Endothelial cell (in vitro differentiated cells): ENCODE results near the gene GATAD2A. TPM values are rescaled to one million over a fixed set of nuclear protein-coding genes. Genes with fewer than 3 reads are reported as not detected.
"Not testable (repeated sequence)": the region's sequence is repeated elsewhere in the genome, so short reads cannot be mapped to it uniquely, and the experiment has no call there.

Source experiments
- DNase-seq: peaks from one replicate; pipeline ENCODE4 v3.0.0; 2021; ENCODE audit warnings: low spot score
- H3K27ac Mint-ChIP-seq: one replicate; pipeline ENCODE4 v1.8.0; 2021; ENCODE audit warnings: mixed read lengths, inconsistent platforms; ENCODE audit not compliant: unreplicated experiment
- H3K27me3 Mint-ChIP-seq: one replicate; pipeline ENCODE4 v1.8.0; 2021; ENCODE audit warnings: mild to moderate bottlenecking, moderate library complexity, mixed read lengths, inconsistent platforms; ENCODE audit not compliant: unreplicated experiment
- H3K36me3 Mint-ChIP-seq: one replicate; pipeline ENCODE4 v1.8.0; 2021; ENCODE audit warnings: mild to moderate bottlenecking, low read depth, mixed read lengths, inconsistent platforms; ENCODE audit not compliant: unreplicated experiment
- H3K4me1 Mint-ChIP-seq: one replicate; pipeline ENCODE4 v1.8.0; 2021; ENCODE audit warnings: mild to moderate bottlenecking, mixed read lengths, inconsistent platforms; ENCODE audit not compliant: unreplicated experiment
- H3K4me3 Mint-ChIP-seq: one replicate; pipeline ENCODE4 v1.8.0; 2021; ENCODE audit warnings: mild to moderate bottlenecking, mixed read lengths, inconsistent platforms; ENCODE audit not compliant: unreplicated experiment
- H3K9me3 Mint-ChIP-seq: one replicate; pipeline ENCODE4 v1.8.0; 2021; ENCODE audit warnings: mixed read lengths, inconsistent platforms; ENCODE audit not compliant: unreplicated experiment
- total RNA-seq: library from RNA; stranded (reverse); fragmentation: NEBNext Ultra II Directional; extraction: Animal tissue kit (Norgen Biotek cat#: 25700); gene quantifications from one replicate; pipeline ENCODE4 v1.2.1, GENCODE V29; 2021; ENCODE audit not compliant: unreplicated experiment
- TF ChIP-seq, protein P1 (sequence below): fragments of 200-600 bp; sonication (generic); IDR thresholded peaks from one replicate; pipeline ENCODE4 v1.5.0; 2021; ENCODE audit warnings: antibody characterized with exemption; ENCODE audit not compliant: unreplicated experiment

The GATAD2A gene
- total RNA-seq, 1 donor from 2014 or later: 150 TPM

DNA sequence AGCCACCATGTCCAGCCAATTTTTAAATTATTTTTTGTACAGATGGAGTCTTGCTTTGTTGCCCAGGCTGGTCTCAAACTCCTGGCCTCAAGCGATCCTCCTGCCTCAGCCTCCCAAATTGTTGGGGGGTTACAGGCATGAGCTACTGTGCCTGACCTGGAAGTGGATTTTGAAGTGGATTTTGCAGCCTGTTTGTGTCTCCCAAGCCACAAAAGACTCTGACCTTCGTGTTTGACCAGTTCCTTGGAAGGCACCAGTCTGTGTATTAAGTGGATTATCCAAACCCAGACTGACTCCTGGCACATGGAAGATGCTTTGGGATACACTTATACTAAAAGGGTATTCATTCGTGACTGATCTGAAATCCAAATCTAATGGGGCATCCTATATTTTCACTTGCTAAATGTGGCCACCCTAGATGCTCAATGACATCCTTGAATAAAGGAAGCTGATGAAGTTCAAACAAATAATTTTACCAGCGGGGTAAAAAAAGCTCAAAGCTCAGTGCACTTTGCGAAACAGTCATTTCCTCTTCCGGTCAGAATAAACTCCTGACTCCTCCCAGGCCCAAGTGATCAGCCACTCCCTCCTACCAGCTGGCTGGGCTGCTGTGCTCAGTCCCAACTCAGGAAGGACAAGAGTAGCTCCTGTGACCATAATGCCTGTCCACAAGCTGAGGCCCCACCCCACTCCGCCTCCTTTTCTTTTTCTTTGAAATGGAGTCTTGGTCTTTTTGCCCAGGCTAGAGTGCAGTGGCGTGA lies 32.6 kb upstream of the GATAD2A start:
- no peak overlapping the region for H3K4me3 Mint-ChIP-seq
- TF ChIP-seq, protein P1, sequence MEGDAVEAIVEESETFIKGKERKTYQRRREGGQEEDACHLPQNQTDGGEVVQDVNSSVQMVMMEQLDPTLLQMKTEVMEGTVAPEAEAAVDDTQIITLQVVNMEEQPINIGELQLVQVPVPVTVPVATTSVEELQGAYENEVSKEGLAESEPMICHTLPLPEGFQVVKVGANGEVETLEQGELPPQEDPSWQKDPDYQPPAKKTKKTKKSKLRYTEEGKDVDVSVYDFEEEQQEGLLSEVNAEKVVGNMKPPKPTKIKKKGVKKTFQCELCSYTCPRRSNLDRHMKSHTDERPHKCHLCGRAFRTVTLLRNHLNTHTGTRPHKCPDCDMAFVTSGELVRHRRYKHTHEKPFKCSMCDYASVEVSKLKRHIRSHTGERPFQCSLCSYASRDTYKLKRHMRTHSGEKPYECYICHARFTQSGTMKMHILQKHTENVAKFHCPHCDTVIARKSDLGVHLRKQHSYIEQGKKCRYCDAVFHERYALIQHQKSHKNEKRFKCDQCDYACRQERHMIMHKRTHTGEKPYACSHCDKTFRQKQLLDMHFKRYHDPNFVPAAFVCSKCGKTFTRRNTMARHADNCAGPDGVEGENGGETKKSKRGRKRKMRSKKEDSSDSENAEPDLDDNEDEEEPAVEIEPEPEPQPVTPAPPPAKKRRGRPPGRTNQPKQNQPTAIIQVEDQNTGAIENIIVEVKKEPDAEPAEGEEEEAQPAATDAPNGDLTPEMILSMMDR: no peak
- H3K9me3 Mint-ChIP-seq: no peaks in the 10 kb centered on the region
- DNase-seq: peak; percentile 23
- H3K36me3 Mint-ChIP-seq: no peaks in the 10 kb centered on the region
- H3K27me3 Mint-ChIP-seq: peaks cover 3% of the 10 kb centered on the region
- no peaks in the 10 kb centered on the region for H3K4me1 Mint-ChIP-seq
- H3K27ac Mint-ChIP-seq: no peak overlapping the region

DNA sequence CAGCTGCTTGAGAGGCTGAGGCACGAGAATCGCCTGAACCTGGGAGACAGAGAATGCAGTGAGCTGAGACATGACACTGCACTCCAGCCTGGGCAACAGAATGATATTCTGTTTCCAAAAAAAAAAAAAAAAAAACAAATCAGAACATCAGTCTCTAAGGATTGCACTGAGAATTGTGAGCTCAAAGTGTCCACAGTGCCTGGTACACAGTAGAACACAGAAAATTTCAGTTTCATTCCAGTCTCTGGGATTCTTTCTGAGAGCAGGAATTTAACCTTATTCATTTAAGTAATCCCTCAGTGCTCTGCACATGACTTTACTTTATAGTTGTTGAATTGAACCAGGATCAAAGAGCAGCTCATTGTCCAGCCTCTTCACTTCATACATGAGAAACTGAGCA lies 25.9 kb upstream of the GATAD2A start:
- TF ChIP-seq, protein P1: no peak
- H3K4me1 Mint-ChIP-seq: no peaks in the 10 kb centered on the region
- DNase-seq: no peak
- no peak overlapping the region for H3K27ac Mint-ChIP-seq
- peaks cover 4% of the 10 kb centered on the region for H3K27me3 Mint-ChIP-seq
- no peaks in the 10 kb centered on the region for H3K9me3 Mint-ChIP-seq
- no peak overlapping the region for H3K4me3 Mint-ChIP-seq
- H3K36me3 Mint-ChIP-seq: no peaks in the 10 kb centered on the region

DNA sequence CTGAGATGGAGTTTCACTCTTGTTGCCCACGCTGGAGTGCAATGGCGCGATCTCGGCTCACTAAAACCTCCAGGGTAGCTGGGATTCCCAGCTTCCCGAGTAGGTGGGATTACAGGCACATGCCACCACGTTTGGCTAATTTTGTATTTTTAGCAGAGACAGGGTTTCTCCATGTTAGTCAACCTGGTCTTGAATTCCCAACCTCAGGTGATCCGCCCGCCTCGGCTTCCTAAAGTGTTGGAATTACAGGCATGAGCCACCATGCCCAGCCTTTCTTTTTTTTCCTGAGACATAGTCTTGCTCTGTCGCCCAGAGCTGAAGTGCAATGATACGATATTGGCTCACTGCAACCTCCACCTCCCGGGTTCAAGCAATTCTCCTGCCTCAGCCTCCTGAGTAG lies 25.2 kb upstream of the GATAD2A start:
- not testable (repeated sequence) for H3K9me3 Mint-ChIP-seq, DNase-seq, H3K27ac Mint-ChIP-seq, H3K4me3 Mint-ChIP-seq, H3K27me3 Mint-ChIP-seq, H3K36me3 Mint-ChIP-seq, H3K4me1 Mint-ChIP-seq

DNA sequence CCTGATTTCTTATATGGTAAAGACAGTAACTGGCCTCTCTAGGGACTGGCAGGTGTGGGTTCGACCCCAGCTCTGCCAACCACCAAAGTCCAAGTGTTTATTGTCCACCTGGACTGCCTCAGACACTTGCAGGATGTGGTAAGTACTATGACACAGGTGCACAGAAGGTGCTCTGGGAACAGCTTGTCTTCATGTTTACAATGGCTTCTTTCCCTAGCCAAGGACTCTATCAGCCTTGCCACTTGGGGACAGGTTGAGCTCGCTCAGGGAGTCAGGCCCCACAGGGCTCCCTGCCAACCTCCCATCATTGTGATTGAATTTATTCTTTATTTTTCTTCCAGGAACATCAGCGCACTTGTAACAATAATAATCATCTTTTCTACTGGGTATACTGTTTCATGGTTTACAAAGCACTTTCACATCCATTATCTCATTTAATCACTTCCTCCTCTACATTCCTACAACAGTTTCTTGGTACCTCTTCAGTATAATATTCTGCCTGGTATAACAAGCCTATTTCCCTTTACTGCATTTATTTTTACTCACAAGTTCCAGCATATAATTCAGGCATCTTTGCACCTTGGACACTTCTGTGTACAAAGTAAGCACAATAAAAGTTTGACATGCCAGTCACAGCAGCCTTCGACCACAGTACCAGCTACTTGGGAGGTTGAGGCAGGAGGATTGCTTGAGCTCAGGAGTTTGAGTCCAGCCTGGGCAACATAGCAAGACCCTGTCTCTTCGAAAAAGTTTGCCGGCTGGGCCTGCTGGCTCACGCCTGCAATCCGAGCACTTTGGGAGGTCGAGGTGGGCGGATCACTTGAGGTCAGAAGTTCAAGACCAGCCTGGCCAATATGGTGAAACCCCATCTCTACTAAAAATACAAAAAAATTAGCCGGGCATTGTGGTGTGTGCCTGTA lies 24.2 kb upstream of the GATAD2A start:
- Mint-ChIP-seq H3K27me3 (peaks cover 4% of the 10 kb centered on the region), H3K36me3 (no peaks in the 10 kb centered on the region), H3K4me1 (no peaks in the 10 kb centered on the region), H3K27ac (no peak overlapping the region), H3K9me3 (no peaks in the 10 kb centered on the region), H3K4me3 (no peak overlapping the region)
- no peak for DNase-seq
- TF ChIP-seq, protein P1: no peak

DNA sequence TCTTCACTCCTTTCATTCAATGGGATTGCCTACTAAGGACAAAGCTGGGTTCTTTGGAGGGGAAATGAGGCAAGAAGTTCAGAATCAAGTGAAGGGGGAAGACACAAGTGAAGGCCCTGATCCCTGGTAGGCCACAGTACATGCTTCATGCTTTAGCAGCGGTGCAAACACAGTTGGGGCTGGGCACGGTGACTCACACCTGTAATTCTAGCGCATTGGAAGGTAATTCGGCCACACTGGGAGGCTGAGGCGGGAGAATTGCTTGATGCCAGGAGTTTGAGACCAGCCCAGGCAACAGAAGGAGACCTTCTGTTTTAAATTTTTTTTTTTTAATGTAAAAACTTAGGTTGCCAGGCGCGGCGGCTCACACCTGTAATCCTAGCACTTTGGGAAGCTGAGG lies 23.4 kb upstream of the GATAD2A start:
- Mint-ChIP-seq H3K27me3 (peaks cover 4% of the 10 kb centered on the region), H3K27ac (peak overlapping the region; percentile 36), H3K36me3 (no peaks in the 10 kb centered on the region), H3K4me1 (peaks cover 7% of the 10 kb centered on the region), H3K9me3 (no peaks in the 10 kb centered on the region), H3K4me3 (peak overlapping the region; percentile 62)
- DNase-seq: no peak
- TF ChIP-seq, protein P1: no peak
